NCI-H526 treated with DMSO at 0.1 percent for 48 hours (cell line): ENCODE data around the gene FUT4.
"Not testable (repeated sequence)": the region's sequence is repeated elsewhere in the genome, so short reads cannot be mapped to it uniquely, and the experiment has no call there.

Source experiments
- DNase-seq: peaks from one replicate; lab custom pipeline; 2025; lab: John Stamatoyannopoulos, UW

FUT4 gene

GRCh38 chr11:94543695-94544645 lies at the start of gene FUT4:
Gene FUT4, plus strand, starts transcription at chr11:94543921. Its CDS starts 213 bp downstream, at chr11:94544134.
- peak; percentile 93 for DNase-seq

- DNase-seq, result peak; percentile 79
Measured at GRCh38 chr11:94494126-94494680, 49.5 kb upstream of the FUT4 start.

- no peak for DNase-seq
Measured at GRCh38 chr11:94500181-94500580, 43.5 kb upstream of the FUT4 start.

- DNase-seq, result no peak
Measured at GRCh38 chr11:94501522-94501921, 42.2 kb upstream of the FUT4 start.

GRCh38 chr11:94504689-94505293 lies 38.9 kb upstream of the FUT4 start:
- peak; percentile 56 for DNase-seq

- not testable (repeated sequence) for DNase-seq
Measured at GRCh38 chr11:94506513-94506912, 37.2 kb upstream of the FUT4 start.

- peak; percentile 15 for DNase-seq
Measured at GRCh38 chr11:94507485-94507884, 36.2 kb upstream of the FUT4 start.

GRCh38 chr11:94511932-94512781 lies 31.6 kb upstream of the FUT4 start, which contains the start of gene C11orf97:
Gene C11orf97, plus strand, starts transcription at chr11:94512461. Its CDS starts 68 bp downstream, at chr11:94512529.
- DNase-seq, result peak; percentile 49

GRCh38 chr11:94513091-94513490 lies 30.6 kb upstream of the FUT4 start:
- peak; percentile 72 for DNase-seq

- no peak for DNase-seq
Measured at GRCh38 chr11:94515398-94515797, 28.3 kb upstream of the FUT4 start.

GRCh38 chr11:94516725-94517124 lies 27.0 kb upstream of the FUT4 start:
- no peak for DNase-seq

- no peak for DNase-seq
Measured at GRCh38 chr11:94518300-94518699, 25.4 kb upstream of the FUT4 start.

- DNase-seq, result peak; percentile 23
Measured at GRCh38 chr11:94519478-94520084, 24.1 kb upstream of the FUT4 start.

GRCh38 chr11:94521684-94522083 lies 22.0 kb upstream of the FUT4 start:
- DNase-seq, result peak; percentile 25

- DNase-seq, result no peak
Measured at GRCh38 chr11:94524341-94524740, 19.4 kb upstream of the FUT4 start.

- no peak for DNase-seq
Measured at GRCh38 chr11:94525546-94526324, 18.0 kb upstream of the FUT4 start.

GRCh38 chr11:94526645-94527438 lies 16.9 kb upstream of the FUT4 start:
- no peak for DNase-seq

GRCh38 chr11:94528551-94528950 lies 15.2 kb upstream of the FUT4 start:
- no peak for DNase-seq

GRCh38 chr11:94532211-94532610 lies 11.5 kb upstream of the FUT4 start:
- DNase-seq, result no peak

GRCh38 chr11:94533206-94533605 lies 10.5 kb upstream of the FUT4 start:
- no peak for DNase-seq
